ENCODE data around the gene LBHD2. TPM values are rescaled to one million over a fixed set of nuclear protein-coding genes. Genes with fewer than 3 reads are reported as not detected.
"Not testable (repeated sequence)": the region's sequence is repeated elsewhere in the genome, so short reads cannot be mapped to it uniquely, and the experiment has no call there.

Gene LBHD2
- polyA plus RNA-seq, 1 experiment: not detected

DNA sequence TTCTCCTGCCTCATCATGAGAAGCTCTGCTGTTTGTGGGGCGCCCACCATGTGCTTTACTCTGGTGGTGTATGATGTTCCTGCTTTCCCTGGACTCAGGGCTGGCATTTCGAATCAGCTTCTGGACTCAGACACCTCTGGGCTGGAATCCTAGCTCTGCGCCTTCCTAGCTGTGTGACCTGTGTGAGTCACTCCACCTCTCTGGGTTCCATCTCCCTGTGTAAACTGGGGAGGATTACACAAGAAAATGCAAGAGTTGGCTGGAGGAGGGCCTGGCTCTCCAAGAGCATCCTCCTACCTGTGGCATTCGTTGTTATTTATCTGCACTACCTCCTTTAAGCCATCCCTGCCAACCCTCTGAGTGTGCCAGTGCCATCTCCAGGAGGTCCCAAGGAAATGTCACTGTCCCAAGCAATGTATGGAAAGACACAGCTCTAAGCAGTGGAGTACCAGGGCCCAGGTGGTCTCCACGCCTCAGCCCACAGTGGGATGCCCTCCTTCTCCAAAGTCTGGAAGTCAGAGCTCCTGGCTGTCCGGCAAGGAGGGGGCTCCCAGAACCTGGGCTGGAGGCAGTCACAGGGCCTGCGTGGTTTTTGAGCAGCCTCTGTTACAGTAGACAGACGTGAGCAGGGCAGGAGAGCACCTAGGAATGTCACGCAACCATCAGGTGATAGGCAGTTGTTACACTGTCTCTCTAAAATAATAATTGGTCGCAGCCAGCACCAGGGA lies 32.0 kb downstream of the LBHD2 start:
- Histone ChIP-seq H3K36me3 (ENCODE audit: control insufficient read depth, insufficient read depth, low read length) (no peaks in the 10 kb centered on the region), H3K4me3 (ENCODE audit: low read depth, low read length) (no peak overlapping the region), H3K27me3 (ENCODE audit: control insufficient read depth, insufficient read depth, low read length) (no peaks in the 10 kb centered on the region; the same call in 1 of the 2 replicates)
- POLR2A ChIA-PET: no interaction called here
- CTCF ChIA-PET: interaction anchor here (0.7 to 3.0 kb wide), 2 partner anchors 11 to 67 kb away, joined by 3 to 26 read pairs; no protein-coding TSS in a partner anchor
- no peak for DNase-seq (ENCODE audit: low read depth)
- TF ChIP-seq, protein P1, sequence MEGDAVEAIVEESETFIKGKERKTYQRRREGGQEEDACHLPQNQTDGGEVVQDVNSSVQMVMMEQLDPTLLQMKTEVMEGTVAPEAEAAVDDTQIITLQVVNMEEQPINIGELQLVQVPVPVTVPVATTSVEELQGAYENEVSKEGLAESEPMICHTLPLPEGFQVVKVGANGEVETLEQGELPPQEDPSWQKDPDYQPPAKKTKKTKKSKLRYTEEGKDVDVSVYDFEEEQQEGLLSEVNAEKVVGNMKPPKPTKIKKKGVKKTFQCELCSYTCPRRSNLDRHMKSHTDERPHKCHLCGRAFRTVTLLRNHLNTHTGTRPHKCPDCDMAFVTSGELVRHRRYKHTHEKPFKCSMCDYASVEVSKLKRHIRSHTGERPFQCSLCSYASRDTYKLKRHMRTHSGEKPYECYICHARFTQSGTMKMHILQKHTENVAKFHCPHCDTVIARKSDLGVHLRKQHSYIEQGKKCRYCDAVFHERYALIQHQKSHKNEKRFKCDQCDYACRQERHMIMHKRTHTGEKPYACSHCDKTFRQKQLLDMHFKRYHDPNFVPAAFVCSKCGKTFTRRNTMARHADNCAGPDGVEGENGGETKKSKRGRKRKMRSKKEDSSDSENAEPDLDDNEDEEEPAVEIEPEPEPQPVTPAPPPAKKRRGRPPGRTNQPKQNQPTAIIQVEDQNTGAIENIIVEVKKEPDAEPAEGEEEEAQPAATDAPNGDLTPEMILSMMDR (IDR thresholded peaks at IDR 0.05; ENCODE audit: insufficient read depth, low read depth, low read length): no peak

DNA sequence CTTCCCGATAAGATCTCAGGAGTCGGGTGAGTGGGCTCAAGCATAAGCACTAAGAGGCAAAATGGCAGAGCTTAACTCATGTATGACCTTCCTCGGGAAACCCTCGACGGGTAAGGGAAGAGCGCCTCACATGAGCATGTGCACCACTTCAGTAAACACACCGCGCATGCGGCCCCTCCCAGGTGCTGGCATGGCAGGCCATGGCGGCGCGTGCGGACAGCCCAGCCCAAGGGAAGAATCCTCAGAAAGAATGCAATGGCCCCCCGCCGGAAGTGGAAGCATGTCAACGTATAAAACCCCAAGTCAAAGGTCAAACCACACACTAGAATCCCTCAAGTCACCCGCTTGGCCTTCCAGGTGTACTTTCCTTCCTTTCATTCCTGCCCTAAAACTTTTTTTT lies 32.6 kb downstream of the LBHD2 start:
- Histone ChIP-seq H3K27me3 (ENCODE audit: control insufficient read depth, insufficient read depth, low read length) (no peaks in the 10 kb centered on the region; the same call in 1 of the 2 replicates), H3K4me3 (ENCODE audit: low read depth, low read length) (no peak overlapping the region), H3K36me3 (ENCODE audit: control insufficient read depth, insufficient read depth, low read length) (no peaks in the 10 kb centered on the region)
- DNase-seq (ENCODE audit: low read depth): no peak
- ChIA-PET CTCF (interaction anchor here (3.0 kb wide), 1 partner anchor 12 kb away, joined by 26 read pairs; no protein-coding TSS in a partner anchor), POLR2A (no interaction called here)
- TF ChIP-seq, protein P1 (IDR thresholded peaks at IDR 0.05; ENCODE audit: insufficient read depth, low read depth, low read length): no peak

DNA sequence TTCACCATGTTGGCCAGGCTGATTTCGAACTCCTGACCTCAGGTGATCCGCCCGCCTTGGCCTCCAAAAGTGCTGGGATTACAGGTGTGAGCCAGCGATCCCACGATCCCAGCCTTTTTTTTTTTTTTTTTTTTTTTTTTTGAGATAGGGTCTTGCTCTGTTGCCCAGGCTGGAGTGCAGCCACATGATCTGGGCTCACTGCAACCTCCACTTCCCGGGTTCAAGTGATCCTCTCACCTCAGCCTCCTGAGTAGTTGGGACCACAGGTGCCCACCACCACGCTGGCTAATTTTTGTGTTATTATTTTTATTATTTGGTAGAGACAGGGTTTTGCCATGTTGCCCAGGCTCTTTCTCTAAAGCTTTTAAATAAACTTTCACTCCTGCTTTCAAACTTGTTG lies 33.5 kb downstream of the LBHD2 start:
- H3K27me3 ChIP-seq (ENCODE audit: control insufficient read depth, insufficient read depth, low read length); DNase-seq (ENCODE audit: low read depth); H3K4me3 ChIP-seq (ENCODE audit: low read depth, low read length); H3K36me3 ChIP-seq (ENCODE audit: control insufficient read depth, insufficient read depth, low read length); POLR2A ChIA-PET: not testable (repeated sequence)
- CTCF ChIA-PET: interaction anchor here (1.0 to 2.5 kb wide), 3 partner anchors 8 to 12 kb away, joined by 3 to 9 read pairs (median 3); no protein-coding TSS in a partner anchor

DNA sequence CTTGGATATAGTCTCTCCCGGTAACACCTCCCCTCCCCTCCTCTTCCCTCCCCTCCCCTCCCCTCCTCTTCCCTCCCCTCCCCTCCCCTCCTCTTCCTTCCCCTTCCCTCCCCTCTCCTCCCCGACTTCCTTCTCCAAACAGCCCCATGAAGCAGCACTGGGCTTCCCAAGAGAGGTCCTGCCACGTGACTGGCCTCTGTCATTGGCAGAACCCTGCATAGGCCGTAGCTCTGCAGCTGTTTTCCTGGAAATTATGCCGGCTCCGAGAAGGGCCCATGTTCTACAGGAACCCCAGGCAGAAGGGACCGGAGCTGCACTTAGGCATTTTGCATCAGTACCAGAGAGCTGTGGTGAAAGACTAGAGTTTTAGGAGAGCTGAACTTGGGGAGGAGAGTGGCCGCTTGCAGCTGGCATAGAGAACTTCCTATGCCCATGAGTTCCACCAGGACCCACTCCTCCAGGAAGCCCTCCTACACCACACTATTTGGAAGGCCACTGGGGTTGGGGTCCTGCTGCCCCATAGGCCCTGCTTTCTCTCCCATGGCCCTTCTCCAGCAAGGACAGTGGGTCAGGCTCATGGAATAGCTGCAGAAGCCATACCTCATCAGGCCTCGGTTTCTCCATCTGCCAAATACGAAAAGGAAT lies 34.1 kb downstream of the LBHD2 start:
- DNase-seq (ENCODE audit: low read depth): no peak
- Histone ChIP-seq H3K4me3 (ENCODE audit: low read depth, low read length) (no peak overlapping the region), H3K36me3 (ENCODE audit: control insufficient read depth, insufficient read depth, low read length) (no peaks in the 10 kb centered on the region), H3K27me3 (ENCODE audit: control insufficient read depth, insufficient read depth, low read length) (no peaks in the 10 kb centered on the region; the same call in 1 of the 2 replicates)
- CTCF ChIA-PET: interaction anchor here (0.5 to 2.5 kb wide), 5 partner anchors 8 to 925 kb away, joined by 3 to 9 read pairs (median 3); no protein-coding TSS in a partner anchor
- POLR2A ChIA-PET: no interaction called here
- TF ChIP-seq, protein P1 (IDR thresholded peaks at IDR 0.05; ENCODE audit: insufficient read depth, low read depth, low read length): no peak

DNA sequence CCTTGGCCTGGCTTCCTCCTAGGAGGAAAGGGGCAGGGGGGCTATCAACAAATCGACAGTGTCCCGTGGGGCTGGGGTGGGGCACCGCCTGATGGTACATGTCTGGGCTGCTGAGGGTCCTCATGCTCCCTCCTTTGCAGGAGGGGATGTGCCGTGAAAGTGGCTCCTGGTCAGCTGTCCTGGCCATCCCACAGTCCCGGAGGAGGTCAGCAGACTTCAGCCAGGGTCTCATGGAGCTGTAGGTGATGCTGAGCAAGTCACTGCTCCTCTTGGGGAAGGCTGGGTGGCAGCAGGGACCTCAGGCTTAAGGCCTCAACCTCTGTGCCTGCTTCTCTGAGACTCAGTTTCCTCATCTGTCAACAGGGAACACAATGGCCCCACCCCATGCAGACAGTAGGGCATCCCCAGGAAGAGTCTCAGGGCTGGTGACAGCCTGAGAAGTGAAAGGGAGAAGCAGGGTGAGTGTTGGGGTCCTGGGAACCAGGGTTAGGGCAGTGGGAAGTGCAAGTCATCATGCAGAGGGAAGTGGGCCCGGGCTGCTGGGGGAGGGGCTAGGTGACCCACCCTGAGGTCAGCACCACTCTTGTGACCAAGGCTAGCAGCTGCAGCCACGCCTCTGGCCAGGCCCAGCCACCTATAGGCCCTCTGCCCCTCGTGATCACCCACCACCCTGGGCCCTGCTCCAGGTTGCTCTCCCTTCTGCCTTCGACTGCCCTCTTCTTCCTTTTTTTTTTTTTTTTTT lies 34.8 kb downstream of the LBHD2 start:
- H3K36me3 ChIP-seq (ENCODE audit: control insufficient read depth, insufficient read depth, low read length): no peaks in the 10 kb centered on the region
- ChIA-PET CTCF (interaction anchor here (0.5 to 2.5 kb wide), 4 partner anchors 9 to 926 kb away, joined by 3 to 9 read pairs (median 3); no protein-coding TSS in a partner anchor), POLR2A (no interaction called here)
- DNase-seq (ENCODE audit: low read depth): no peak
- no peak overlapping the region for H3K4me3 ChIP-seq (ENCODE audit: low read depth, low read length)
- no peaks in the 10 kb centered on the region; the same call in 1 of the 2 replicates for H3K27me3 ChIP-seq (ENCODE audit: control insufficient read depth, insufficient read depth, low read length)
- TF ChIP-seq, protein P1 (IDR thresholded peaks at IDR 0.05; ENCODE audit: insufficient read depth, low read depth, low read length): no peak

DNA sequence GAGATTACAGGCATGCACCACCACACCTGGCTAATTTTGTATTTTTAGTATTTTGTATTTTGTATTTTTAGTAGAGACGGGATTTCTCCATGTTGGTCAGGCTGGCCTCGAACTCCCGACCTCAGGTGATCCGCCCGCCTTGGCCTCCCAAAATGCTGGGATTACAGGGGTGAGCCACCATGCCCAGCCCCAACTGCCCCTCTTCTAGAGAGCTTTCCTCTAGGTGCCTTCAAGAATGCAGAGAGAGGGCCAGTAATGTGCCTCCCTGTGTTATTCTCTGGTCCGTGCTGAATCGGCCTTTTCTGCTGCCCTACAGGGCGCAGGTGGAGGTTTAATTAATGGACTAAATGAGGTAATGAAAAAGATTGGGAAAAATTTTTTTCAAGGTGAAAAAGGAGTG lies 35.5 kb downstream of the LBHD2 start:
- H3K36me3 ChIP-seq (ENCODE audit: control insufficient read depth, insufficient read depth, low read length); DNase-seq (ENCODE audit: low read depth); POLR2A ChIA-PET; H3K27me3 ChIP-seq (ENCODE audit: control insufficient read depth, insufficient read depth, low read length); H3K4me3 ChIP-seq (ENCODE audit: low read depth, low read length): not testable (repeated sequence)
- CTCF ChIA-PET: interaction anchor here (2.5 kb wide), 1 partner anchor 14 kb away, joined by 9 read pairs; no protein-coding TSS in a partner anchor
